T1000 (cell line): Measurements from ENCODE around the gene TAS2R5.
"Not testable (repeated sequence)": the region's sequence is repeated elsewhere in the genome, so short reads cannot be mapped to it uniquely, and the experiment has no call there.

Source experiments
- DNase-seq: peaks from one replicate; lab custom pipeline; 2025; ENCODE audit warnings: mixed read lengths; lab: John Stamatoyannopoulos, UW

The TAS2R5 gene

GRCh38 chr7:141789917-141790316 lies at the start of gene TAS2R5:
TAS2R5 (plus strand) TSS chr7:141790217; CDS start chr7:141790362, 145 bp downstream.
- no peak for DNase-seq

GRCh38 chr7:141742229-141742628 lies 47.8 kb upstream of the TAS2R5 start:
- DNase-seq = no peak

GRCh38 chr7:141744131-141744530 lies 45.9 kb upstream of the TAS2R5 start:
- no peak for DNase-seq

GRCh38 chr7:141748396-141748795 lies 41.6 kb upstream of the TAS2R5 start:
- DNase-seq = no peak

- not testable (repeated sequence) for DNase-seq
Observed at GRCh38 chr7:141751904-141752303, 38.1 kb upstream of the TAS2R5 start.

- no peak for DNase-seq
Observed at GRCh38 chr7:141752634-141753033, 37.4 kb upstream of the TAS2R5 start.

- no peak for DNase-seq
Observed at GRCh38 chr7:141754939-141755338, 35.1 kb upstream of the TAS2R5 start.

- no peak for DNase-seq
Observed at GRCh38 chr7:141763797-141764196, 26.2 kb upstream of the TAS2R5 start, which contains the start of gene TAS2R3. TAS2R3 (plus strand) TSS chr7:141764097; CDS start chr7:141764159, 62 bp downstream.

GRCh38 chr7:141770083-141770583 lies 19.9 kb upstream of the TAS2R5 start:
- not testable (repeated sequence) for DNase-seq

GRCh38 chr7:141776374-141776773 lies 13.6 kb upstream of the TAS2R5 start, which contains the start of gene TAS2R4:
TAS2R4 (plus strand) TSS chr7:141776674; CDS start chr7:141778489, 1,815 bp downstream.
- DNase-seq = no peak

GRCh38 chr7:141785706-141786552 lies 4.1 kb upstream of the TAS2R5 start:
- no peak for DNase-seq

- no peak for DNase-seq
Observed at GRCh38 chr7:141788296-141788695, 1.7 kb upstream of the TAS2R5 start.

GRCh38 chr7:141792526-141792925 lies 2.5 kb downstream of the TAS2R5 start:
- DNase-seq = no peak

GRCh38 chr7:141820067-141820466 lies 30.1 kb downstream of the TAS2R5 start:
- DNase-seq = no peak

- not testable (repeated sequence) for DNase-seq
Observed at GRCh38 chr7:141822432-141822831, 32.4 kb downstream of the TAS2R5 start.

- DNase-seq = no peak
Observed at GRCh38 chr7:141837683-141838082, 47.7 kb downstream of the TAS2R5 start.

- DNase-seq = no peak
Observed at GRCh38 chr7:141838581-141838980, 48.6 kb downstream of the TAS2R5 start.

- DNase-seq = no peak
Observed at GRCh38 chr7:141839256-141839655, 49.2 kb downstream of the TAS2R5 start.

- DNase-seq = no peak
Observed at GRCh38 chr7:141840708-141841107, 50.7 kb downstream of the TAS2R5 start.
